Skeletal muscle tissue (tissue), 4 donors: ENCODE results near the gene FKBP4. TPM values are rescaled to one million over a fixed set of nuclear protein-coding genes. Genes with fewer than 3 reads are reported as not detected.

Source experiments
- H3K27ac ChIP-seq: one replicate; pipeline ENCODE4 v1.7.0; 2013; ENCODE audit warnings: mild to moderate bottlenecking, low read depth, low read length, inconsistent platforms
- H3K27me3 ChIP-seq, 3 donors: one replicate each; pipeline ENCODE4 v1.7.0; 2013; ENCODE audit warnings: low read length in 3 of 3; ENCODE audit not compliant: control insufficient read depth in 3 of 3, insufficient read depth in 3 of 3
- H3K36me3 ChIP-seq, 3 donors: one replicate each; pipeline ENCODE4 v1.7.0; 2013; ENCODE audit warnings: low read length in 3 of 3; ENCODE audit not compliant: control insufficient read depth in 3 of 3, insufficient read depth in 3 of 3
- H3K4me1 ChIP-seq, 3 donors: one replicate each; pipeline ENCODE4 v1.7.0; 2013; ENCODE audit warnings: low read length in 3 of 3, mild to moderate bottlenecking in 3 of 3; ENCODE audit not compliant: control insufficient read depth in 3 of 3, insufficient read depth in 3 of 3
- H3K4me3 ChIP-seq, 3 donors: one replicate each; pipeline ENCODE4 v1.7.0; 2013; ENCODE audit warnings: low read length in 3 of 3
- H3K9ac ChIP-seq, 3 donors: one replicate each; pipeline ENCODE4 v1.7.0; 2013; ENCODE audit warnings: low read length in 3 of 3, mild to moderate bottlenecking in 3 of 3, moderate library complexity in 2 of 3, low read depth in 1 of 3
- H3K9me3 ChIP-seq, 3 donors: one replicate each; pipeline ENCODE4 v1.7.0; 2013; ENCODE audit warnings: low read length in 3 of 3; ENCODE audit not compliant: control insufficient read depth in 3 of 3
- total RNA-seq: library from RNA; depleted of rRNA; stranded (reverse); fragments of >200 nt; gene quantifications from one replicate; pipeline ENCODE4 v1.2.3, GENCODE V29; 2014
- donor health status: Osteomylitis.

FKBP4 gene
- total RNA-seq, 1 donor from 2014 or later, result 27.1 TPM

DNA sequence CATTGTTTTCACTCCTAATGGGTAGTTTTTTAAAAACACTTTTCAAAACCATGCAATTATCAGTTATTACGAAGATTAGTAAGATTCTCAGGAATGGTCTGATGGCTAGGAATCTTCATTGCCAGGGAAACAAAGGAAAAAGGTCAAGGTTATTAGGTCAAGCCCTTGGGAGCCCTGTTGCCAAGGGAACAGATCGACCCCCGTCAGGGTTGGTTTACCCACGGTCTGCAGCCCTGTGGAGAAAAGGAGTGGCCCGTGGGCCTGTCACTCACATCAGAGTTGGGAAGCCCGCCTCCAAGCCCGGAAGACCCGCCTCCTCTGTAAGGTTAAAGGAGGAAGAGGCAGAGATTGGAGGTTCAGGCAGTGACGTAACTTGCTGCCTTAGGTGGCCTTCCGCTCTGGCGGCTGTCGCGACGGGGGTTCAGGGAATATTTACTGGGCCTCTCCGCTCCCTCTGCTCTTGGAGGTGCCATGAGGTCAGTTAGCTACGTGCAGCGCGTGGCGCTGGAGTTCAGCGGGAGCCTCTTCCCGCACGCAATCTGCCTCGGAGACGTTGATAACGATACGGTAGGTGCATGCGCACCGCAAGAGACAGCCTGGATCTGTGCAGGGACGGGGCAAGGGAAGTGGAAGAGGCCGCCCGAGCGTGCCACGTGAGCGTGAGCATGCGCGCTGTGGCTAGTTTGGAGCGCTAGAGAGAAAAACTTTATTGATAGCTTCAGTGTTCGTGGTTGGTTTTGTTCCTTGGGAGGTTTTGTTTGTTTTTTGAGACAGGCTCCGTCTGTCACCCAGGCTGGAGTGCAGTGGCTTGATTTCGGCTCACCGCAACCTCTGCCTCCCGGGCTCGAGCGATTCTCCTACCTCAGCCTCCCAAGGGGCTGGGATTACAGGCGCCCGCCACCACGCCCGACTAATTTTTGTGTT is 17.8 kb downstream of the FKBP4 start, which contains the start of gene ITFG2:
ITFG2 (plus strand) TSS at position 379 of the 924 bp plus-strand sequence; CDS start at position 472, 93 bp downstream.
- H3K36me3 ChIP-seq, result peaks cover 5 to 13% (median 8%) of the 10 kb centered on the region in 3 donors
- H3K27ac ChIP-seq, result peak within 1 kb of the TSS; percentile 83
- H3K27me3 ChIP-seq, result no peaks in the 10 kb centered on the region
- H3K4me3 ChIP-seq, result peak within 1 kb of the TSS; percentile 86 to 100 (median 91)
- no peaks in the 10 kb centered on the region for H3K9me3 ChIP-seq
- peaks cover 12 to 18% (median 12%) of the 10 kb centered on the region in 3 donors for H3K4me1 ChIP-seq
- peak within 1 kb of the TSS; percentile 73 to 100 (median 89) for H3K9ac ChIP-seq

DNA sequence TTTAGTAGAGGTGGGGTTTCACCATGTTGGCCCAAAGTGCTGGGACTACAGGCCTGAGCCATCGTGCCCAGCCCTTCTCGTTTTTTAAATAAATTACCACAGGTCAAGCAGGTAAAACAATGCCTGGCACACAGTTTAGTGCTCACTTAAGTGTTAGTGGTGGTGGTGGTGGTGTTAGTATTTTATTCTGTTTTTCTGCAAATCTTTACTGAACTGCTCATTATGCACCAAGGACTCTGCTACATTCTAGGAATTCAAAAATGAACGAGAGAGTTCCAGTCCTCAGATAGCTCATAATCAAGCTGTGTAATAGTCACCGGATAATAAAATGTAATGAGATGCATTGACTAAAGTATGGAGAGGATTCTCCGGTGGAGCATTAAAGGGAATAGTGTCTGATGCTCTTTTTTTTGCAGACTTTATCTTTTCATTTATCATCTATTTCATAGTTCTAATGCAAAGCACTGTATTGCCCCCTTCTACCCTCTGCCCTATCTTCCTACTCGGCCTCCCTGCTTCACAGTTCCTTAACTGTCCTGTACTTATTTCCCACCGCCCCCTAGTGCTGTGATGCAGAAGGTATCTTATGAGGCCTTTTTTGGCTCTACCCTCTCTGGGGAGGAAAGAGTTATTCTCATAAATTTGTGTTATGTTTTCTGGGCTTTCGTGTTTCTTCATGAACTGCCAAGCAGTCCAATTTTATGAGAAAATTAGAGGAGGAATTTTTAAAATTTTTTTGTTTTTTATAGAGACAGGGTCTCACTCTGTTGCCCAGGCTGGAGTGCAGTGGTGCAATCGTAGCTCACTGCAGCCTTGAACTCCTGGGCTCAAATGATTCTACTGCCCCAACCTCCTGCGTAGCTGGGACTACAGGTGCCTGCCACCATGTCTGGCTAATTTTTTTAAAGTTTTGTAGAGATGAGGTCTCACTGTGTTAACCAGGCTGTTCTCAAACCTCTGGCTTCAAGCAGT is 18.7 kb downstream of the FKBP4 start:
- Histone ChIP-seq H3K27ac (peak overlapping the region; percentile 83), H3K27me3 (no peaks in the 10 kb centered on the region), H3K4me3 (peak overlapping the region; percentile 86 to 100 (median 91)), H3K9me3 (no peaks in the 10 kb centered on the region), H3K4me1 (peaks cover 12 to 18% (median 12%) of the 10 kb centered on the region in 3 donors), H3K9ac (peak overlapping the region; percentile 73 to 100 (median 89)), H3K36me3 (peaks cover 12 to 22% (median 16%) of the 10 kb centered on the region in 3 donors)

DNA sequence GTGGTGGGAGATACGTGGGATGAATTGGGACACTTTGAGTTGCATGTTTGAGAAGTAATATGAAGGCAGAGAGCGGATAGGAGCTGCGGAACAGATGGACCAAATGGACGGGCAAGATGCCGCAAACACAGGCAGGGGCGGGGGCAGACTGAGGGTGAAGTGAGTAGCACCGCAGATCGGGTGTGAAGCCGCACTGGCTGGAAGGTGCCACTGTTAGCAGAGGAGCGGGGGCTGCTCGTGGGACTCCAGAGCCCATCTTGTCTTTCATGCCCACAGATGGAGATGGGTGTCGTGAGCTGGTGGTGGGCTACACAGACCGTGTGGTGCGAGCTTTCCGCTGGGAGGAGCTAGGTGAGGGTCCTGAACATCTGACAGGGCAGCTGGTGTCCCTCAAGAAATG is 25.0 kb downstream of the FKBP4 start:
- H3K9ac ChIP-seq, result no peak overlapping the region
- H3K4me3 ChIP-seq, result no peak overlapping the region
- no peak overlapping the region for H3K27ac ChIP-seq
- no peaks in the 10 kb centered on the region for H3K27me3 ChIP-seq
- H3K9me3 ChIP-seq, result no peaks in the 10 kb centered on the region
- no peaks in the 10 kb centered on the region for H3K4me1 ChIP-seq
- peaks cover 67 to 71% (median 67%) of the 10 kb centered on the region in 3 donors for H3K36me3 ChIP-seq

DNA sequence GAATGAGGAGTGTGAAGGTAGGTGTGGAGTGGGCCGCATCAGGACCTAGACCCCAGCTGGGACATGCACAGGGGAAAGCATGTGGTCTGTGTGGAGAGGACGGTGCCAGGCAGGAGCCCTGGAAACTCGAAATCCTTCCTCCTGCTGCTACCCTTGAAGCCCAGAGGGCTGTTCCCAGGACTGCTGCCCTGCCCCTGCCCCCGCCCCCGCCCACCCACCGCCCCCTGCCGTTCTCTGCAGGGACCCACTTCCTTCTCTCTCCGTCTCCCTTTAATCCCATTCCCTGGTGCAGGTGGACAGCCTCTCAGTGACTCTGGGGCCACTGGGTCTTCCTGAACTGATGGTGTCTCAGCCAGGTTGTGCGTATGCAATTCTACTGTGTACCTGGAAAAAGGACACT is 25.7 kb downstream of the FKBP4 start:
- Histone ChIP-seq H3K36me3 (peaks cover 73 to 75% (median 74%) of the 10 kb centered on the region in 3 donors), H3K4me1 (no peaks in the 10 kb centered on the region), H3K27ac (no peak overlapping the region), H3K4me3 (no peak overlapping the region), H3K9ac (no peak overlapping the region), H3K9me3 (no peaks in the 10 kb centered on the region), H3K27me3 (no peaks in the 10 kb centered on the region)

DNA sequence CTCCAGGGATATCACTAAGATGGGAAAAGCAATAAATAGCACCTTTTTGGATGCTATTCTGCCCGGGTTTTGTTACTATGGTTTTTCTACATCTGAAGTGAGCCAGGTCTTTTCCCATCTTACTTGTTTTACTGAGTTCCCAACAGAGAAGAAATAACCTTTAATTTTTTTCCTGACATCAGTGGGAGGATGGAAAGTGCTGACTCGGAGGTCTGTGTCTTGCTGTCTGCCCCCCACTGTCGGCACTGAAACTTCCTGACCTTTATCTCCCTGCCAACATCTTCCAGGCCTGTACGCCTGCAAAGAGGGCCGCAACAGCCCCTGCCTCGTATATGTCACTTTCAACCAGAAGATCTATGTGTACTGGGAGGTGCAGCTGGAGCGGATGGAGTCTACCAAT is 28.7 kb downstream of the FKBP4 start:
- H3K9me3 ChIP-seq, result no peaks in the 10 kb centered on the region

DNA sequence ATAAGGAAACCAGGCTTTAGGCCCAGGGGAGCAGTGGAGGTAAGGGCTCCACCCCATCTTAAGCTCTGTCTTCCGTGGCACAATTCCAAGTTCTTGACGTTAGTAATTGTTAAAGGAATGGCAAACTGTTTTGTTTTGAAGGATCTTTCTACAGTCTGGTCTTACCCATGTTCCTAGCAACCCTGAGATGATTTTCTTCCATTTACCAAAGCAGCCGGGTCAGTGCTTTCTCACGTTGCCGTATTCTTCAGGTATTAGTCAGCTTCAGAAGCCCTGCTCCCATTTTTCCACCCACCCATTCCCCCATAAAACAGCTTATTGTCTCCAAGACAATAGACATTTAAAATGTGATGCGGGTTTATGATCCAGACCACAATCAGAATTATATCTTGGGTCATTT is 29.8 kb downstream of the FKBP4 start:
- no peak overlapping the region for H3K9ac ChIP-seq
- H3K9me3 ChIP-seq, result no peaks in the 10 kb centered on the region
- H3K4me1 ChIP-seq, result no peaks in the 10 kb centered on the region
- peaks cover 85 to 86% (median 85%) of the 10 kb centered on the region in 3 donors for H3K36me3 ChIP-seq
- no peak overlapping the region for H3K4me3 ChIP-seq
- H3K27ac ChIP-seq, result no peak overlapping the region
- H3K27me3 ChIP-seq, result no peaks in the 10 kb centered on the region

More for the DNA sequence above, 28.7 kb downstream of the FKBP4 start:
- Histone ChIP-seq H3K27me3 (no peaks in the 10 kb centered on the region), H3K4me3 (no peak overlapping the region), H3K27ac (no peak overlapping the region), H3K36me3 (peaks cover 81 to 90% (median 85%) of the 10 kb centered on the region in 3 donors), H3K4me1 (no peaks in the 10 kb centered on the region), H3K9ac (no peak overlapping the region)

DNA sequence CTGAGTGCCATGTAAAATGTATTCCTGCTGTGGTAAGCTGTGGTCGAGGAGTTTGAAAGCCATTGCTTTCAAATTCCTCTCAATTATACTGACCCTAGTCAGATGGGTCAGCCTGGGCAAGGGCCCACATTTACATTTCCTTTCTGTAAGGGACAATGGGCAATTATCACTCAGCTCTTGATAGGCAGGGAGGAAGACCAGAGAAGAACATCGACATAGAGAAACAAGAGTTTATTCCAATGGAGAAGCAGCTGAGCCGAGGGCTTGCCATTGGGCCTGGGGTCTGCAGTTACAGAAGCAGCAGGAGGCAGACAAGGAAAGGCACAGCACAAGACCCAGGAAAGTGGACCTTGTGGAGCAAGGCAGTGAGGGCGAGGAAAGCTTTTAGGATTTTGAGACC is 30.4 kb downstream of the FKBP4 start:
- Histone ChIP-seq H3K27me3 (no peaks in the 10 kb centered on the region), H3K4me3 (no peak overlapping the region), H3K27ac (no peak overlapping the region), H3K4me1 (no peaks in the 10 kb centered on the region), H3K9ac (no peak overlapping the region), H3K36me3 (peaks cover 79 to 83% (median 79%) of the 10 kb centered on the region in 3 donors), H3K9me3 (no peaks in the 10 kb centered on the region)

DNA sequence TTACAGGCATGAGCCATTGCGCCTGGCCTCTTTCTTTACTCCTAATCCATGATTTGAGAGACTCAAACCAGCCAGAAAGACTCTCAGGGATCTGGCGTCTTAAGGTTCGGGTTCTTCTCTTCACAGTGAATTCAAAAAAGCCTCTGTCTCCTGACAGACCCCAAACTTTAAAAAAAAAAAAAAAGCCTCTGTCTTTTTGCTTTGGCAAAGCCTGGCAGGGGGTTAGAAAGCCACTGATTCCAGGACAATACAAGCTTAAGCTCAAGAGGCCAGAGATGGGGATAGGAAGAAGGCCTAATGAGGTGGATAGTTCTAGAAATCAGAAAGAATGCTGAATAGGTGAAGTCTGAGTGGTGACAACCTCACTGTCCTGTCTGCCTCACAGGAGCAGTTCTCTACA is 31.3 kb downstream of the FKBP4 start:
- no peak overlapping the region for H3K27ac ChIP-seq
- peaks cover 76 to 79% (median 79%) of the 10 kb centered on the region in 3 donors for H3K36me3 ChIP-seq
- no peak overlapping the region for H3K9ac ChIP-seq
- no peaks in the 10 kb centered on the region for H3K4me1 ChIP-seq
- no peak overlapping the region for H3K4me3 ChIP-seq
- H3K9me3 ChIP-seq, result no peaks in the 10 kb centered on the region
- no peaks in the 10 kb centered on the region for H3K27me3 ChIP-seq

DNA sequence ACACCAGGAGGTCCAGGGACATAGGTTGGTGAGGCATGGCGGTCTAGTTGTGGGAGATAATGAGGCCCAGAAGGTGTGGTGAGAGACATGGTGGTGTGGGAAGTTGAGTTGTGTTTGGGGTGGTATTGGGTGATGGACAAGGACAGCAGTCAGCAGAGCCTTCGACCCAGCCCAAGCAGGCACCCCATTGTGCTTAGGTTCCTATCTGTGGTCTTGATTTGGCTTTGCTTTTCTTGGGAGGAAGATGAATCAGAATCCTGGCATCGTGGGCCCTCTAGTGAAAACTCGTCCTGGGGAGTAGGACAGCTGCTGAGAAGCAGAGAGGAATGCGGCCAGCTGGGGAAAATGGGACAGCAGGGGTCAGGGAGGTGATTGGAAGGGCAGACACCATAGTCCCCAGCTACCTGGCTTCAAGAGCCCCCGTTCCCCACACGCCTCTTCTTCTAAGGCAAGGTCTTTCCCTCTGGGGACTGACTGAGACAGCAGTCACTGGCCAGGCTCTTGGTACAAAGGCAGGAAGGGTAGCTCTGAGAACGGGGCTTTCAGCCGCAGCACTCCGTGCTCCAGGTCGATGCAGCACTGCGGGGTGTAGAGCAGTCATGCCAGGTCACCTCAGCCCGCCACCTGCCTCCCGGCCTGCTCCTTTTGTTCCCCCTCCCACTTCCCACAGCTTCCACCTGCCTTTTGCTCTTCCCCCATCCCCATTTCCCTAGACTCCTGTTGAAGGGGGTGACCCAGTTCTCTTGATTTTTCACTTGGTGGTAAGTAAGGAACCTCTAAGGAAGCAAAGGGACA is 32.1 kb downstream of the FKBP4 start:
- Histone ChIP-seq H3K36me3 (peaks cover 68 to 78% (median 77%) of the 10 kb centered on the region in 3 donors), H3K27ac (no peak overlapping the region), H3K4me1 (no peaks in the 10 kb centered on the region), H3K27me3 (no peaks in the 10 kb centered on the region), H3K9ac (no peak overlapping the region), H3K9me3 (no peaks in the 10 kb centered on the region), H3K4me3 (no peak overlapping the region)
